ENCODE measurements around the gene OSBPL1A. TPM values are rescaled to one million over a fixed set of nuclear protein-coding genes. Genes with fewer than 3 reads are reported as not detected.

Gene OSBPL1A
- total RNA-seq, result 59.2 and 63.6 TPM in 2 replicates

GRCh38 chr18:24397694-24398368 is at the start of gene OSBPL1A:
Gene OSBPL1A, minus strand, starts transcription at chr18:24397824. Its CDS starts 20,291 bp downstream, at chr18:24377533.

GRCh38 chr18:24426398-24427294 is 29.0 kb upstream of the OSBPL1A start, which contains the start of gene IMPACT:
Gene IMPACT, plus strand, starts transcription at chr18:24426670. Its CDS starts 87 bp downstream, at chr18:24426757.

GRCh38 chr18:24138789-24139616 is 258.6 kb downstream of the OSBPL1A start, which contains the start of gene CABYR:
Gene CABYR, plus strand, starts transcription at chr18:24139062. Its CDS starts 4,053 bp downstream, at chr18:24143115.

Other genes starting within 250 kb of the OSBPL1A start
- 29.8 and 30.1 TPM in 2 replicates for gene IMPACT, start 28.8 kb upstream of the OSBPL1A start, total RNA-seq
- gene HRH4, start 62.8 kb upstream of the OSBPL1A start, total RNA-seq, result under 0.01 TPM in 2 replicates

All from smooth muscle cell of trachea (primary cell).